HepG2 (cell line): ENCODE results near the gene SBSN. TPM values are rescaled to one million over a fixed set of nuclear protein-coding genes. Genes with fewer than 3 reads are reported as not detected.

ENCODE experiments used
- GATA4 ChIP-seq: sonication (generic); IDR thresholded peaks from 2 replicates; pipeline ENCODE4 v1.6.1; 2016; ENCODE audit warnings: antibody characterized with exemption, low read depth, borderline replicate concordance
- KLF15 ChIP-seq: sonication (generic); formaldehyde crosslinking; IDR thresholded peaks from 2 replicates; pipeline ENCODE4 v1.8.1; 2023; ENCODE audit warnings: borderline replicate concordance, mild to moderate bottlenecking, inconsistent platforms, missing genetic modification reagents, mixed read lengths
- MED8 ChIP-seq: sonication (generic); formaldehyde crosslinking; IDR thresholded peaks from 2 replicates; pipeline ENCODE4 v1.8.1; 2023; ENCODE audit warnings: mild to moderate bottlenecking, missing genetic modification reagents; ENCODE audit not compliant: insufficient replicate concordance
- ONECUT2 ChIP-seq: sonication (generic); formaldehyde crosslinking; IDR thresholded peaks from 2 replicates; pipeline ENCODE4 v1.4.0; 2020; ENCODE audit warnings: missing genetic modification reagents
- TFE3 ChIP-seq: IDR thresholded peaks from 2 replicates; pipeline ENCODE4 v1.6.1; 2016
- ZBTB20 ChIP-seq: sonication (generic); formaldehyde crosslinking; IDR thresholded peaks from 2 replicates; pipeline ENCODE4 v1.8.1; 2023; ENCODE audit warnings: missing genetic modification reagents, low read depth, mild to moderate bottlenecking, borderline replicate concordance
- ZBTB21 ChIP-seq: sonication (generic); formaldehyde crosslinking; IDR thresholded peaks from 2 replicates; pipeline ENCODE4 v1.4.0; 2020; ENCODE audit warnings: missing genetic modification reagents
- ZBTB4 ChIP-seq: sonication (generic); formaldehyde crosslinking; IDR thresholded peaks from 2 replicates; pipeline ENCODE4 v1.4.0; 2020; ENCODE audit warnings: missing genetic modification reagents, mild to moderate bottlenecking, borderline replicate concordance
- ZNF138 ChIP-seq: sonication (generic); formaldehyde crosslinking; IDR thresholded peaks from 2 replicates; pipeline ENCODE4 v1.5.0; 2020; ENCODE audit warnings: mild to moderate bottlenecking, low read depth, missing genetic modification reagents
- ZNF3 ChIP-seq: IDR thresholded peaks from 2 replicates; pipeline ENCODE4 v1.7.0; 2017; ENCODE audit warnings: inconsistent platforms
- ZNF329 ChIP-seq: sonication (generic); formaldehyde crosslinking; IDR thresholded peaks from 2 replicates; pipeline ENCODE4 v1.9.0; 2021; ENCODE audit warnings: low read depth, mild to moderate bottlenecking, missing genetic modification reagents
- ZNF484 ChIP-seq: sonication (generic); formaldehyde crosslinking; IDR thresholded peaks from 2 replicates; pipeline ENCODE4 v1.5.1; 2020; ENCODE audit warnings: mild to moderate bottlenecking, low read depth, missing genetic modification reagents, borderline replicate concordance
- ZNF780A ChIP-seq: sonication (generic); formaldehyde crosslinking; IDR thresholded peaks from 2 replicates; pipeline ENCODE4 v1.8.0; 2022; ENCODE audit warnings: mild to moderate bottlenecking, missing genetic modification reagents, moderate library complexity
- ZNF83 ChIP-seq: sonication (generic); formaldehyde crosslinking; IDR thresholded peaks from 2 replicates; pipeline ENCODE4 v1.4.0; 2020; ENCODE audit warnings: missing genetic modification reagents, mild to moderate bottlenecking, borderline replicate concordance
- polyA plus RNA-seq, 8 experiments: library from polyadenylated mRNA; depleted of rRNA in 3 of 8; stranded (reverse) in 7 of 8; unstranded in 1 of 8; fragments of >200 nt; fragmentation: Illumina TruSeq in 4 of 8; extraction: Trizol in 4 of 8; gene quantifications; 2 replicates each; pipeline versions ENCODE4 v1.2.1 to v1.2.3, GENCODE V29; 2011 to 2016; ENCODE audit warnings: low read depth in 4 of 8, missing spikeins in 1 of 8, mixed read lengths in 1 of 8; ENCODE audit not compliant: insufficient read depth in 1 of 8
- total RNA-seq, 5 experiments: library from RNA; depleted of rRNA; stranded (reverse); fragments of >200 nt; fragmentation: Illumina TruSeq; extraction: Trizol; gene quantifications; 2 replicates each; pipeline ENCODE4 v1.2.3, GENCODE V29; 2016; ENCODE audit warnings: low read depth in 1 of 5
- TF ChIP-seq, protein P1 (sequence below): sonication (generic); formaldehyde crosslinking; IDR thresholded peaks from 2 replicates; pipeline ENCODE4 v1.4.0; 2020; ENCODE audit warnings: missing genetic modification reagents, borderline replicate concordance
- TF ChIP-seq, protein P2 (sequence below), 2 experiments: sonication (generic) in 1 of 2; formaldehyde crosslinking in 1 of 2; IDR thresholded peaks; 2 replicates each; pipeline versions ENCODE4 v1.4.0 to v1.6.1; 2018 to 2020; ENCODE audit warnings: missing genetic modification reagents in 2 of 2, borderline replicate concordance in 1 of 2, low read depth in 1 of 2, mild to moderate bottlenecking in 1 of 2, missing biosample characterization in 1 of 2
- TF ChIP-seq, protein P3 (sequence below): sonication (generic); formaldehyde crosslinking; IDR thresholded peaks from 2 replicates; pipeline ENCODE4 v1.8.1; 2022; ENCODE audit warnings: mild to moderate bottlenecking, missing genetic modification reagents

The SBSN gene
- total and polyA plus RNA-seq, 2 of the 13 experiments (the other 11 are each of a cell fraction or from before 2014, with no cell fraction given) = not detected

GRCh38 chr19:35509861-35510625 lies 18.1 kb downstream of the SBSN start (continued):
- no peak for TF ChIP-seq ZNF3 (CRISPR knock-in tag)
- TF ChIP-seq MED8 (CRISPR knock-in tag) = peak; percentile 52
- TF ChIP-seq, protein P1, sequence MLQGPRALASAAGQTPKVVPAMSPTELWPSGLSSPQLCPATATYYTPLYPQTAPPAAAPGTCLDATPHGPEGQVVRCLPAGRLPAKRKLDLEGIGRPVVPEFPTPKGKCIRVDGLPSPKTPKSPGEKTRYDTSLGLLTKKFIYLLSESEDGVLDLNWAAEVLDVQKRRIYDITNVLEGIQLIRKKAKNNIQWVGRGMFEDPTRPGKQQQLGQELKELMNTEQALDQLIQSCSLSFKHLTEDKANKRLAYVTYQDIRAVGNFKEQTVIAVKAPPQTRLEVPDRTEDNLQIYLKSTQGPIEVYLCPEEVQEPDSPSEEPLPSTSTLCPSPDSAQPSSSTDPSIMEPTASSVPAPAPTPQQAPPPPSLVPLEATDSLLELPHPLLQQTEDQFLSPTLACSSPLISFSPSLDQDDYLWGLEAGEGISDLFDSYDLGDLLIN (CRISPR knock-in tag) = no peak
- TF ChIP-seq, protein P2, sequence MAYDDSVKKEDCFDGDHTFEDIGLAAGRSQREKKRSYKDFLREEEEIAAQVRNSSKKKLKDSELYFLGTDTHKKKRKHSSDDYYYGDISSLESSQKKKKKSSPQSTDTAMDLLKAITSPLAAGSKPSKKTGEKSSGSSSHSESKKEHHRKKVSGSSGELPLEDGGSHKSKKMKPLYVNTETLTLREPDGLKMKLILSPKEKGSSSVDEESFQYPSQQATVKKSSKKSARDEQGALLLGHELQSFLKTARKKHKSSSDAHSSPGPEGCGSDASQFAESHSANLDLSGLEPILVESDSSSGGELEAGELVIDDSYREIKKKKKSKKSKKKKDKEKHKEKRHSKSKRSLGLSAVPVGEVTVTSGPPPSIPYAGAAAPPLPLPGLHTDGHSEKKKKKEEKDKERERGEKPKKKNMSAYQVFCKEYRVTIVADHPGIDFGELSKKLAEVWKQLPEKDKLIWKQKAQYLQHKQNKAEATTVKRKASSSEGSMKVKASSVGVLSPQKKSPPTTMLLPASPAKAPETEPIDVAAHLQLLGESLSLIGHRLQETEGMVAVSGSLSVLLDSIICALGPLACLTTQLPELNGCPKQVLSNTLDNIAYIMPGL (CRISPR knock-in tag; IDR thresholded peaks at IDR 0.05; ENCODE audit: borderline replicate concordance in 1 of 2, low read depth in 1 of 2) = peak; percentile 92 to 94
- no peak for TF ChIP-seq KLF15 (CRISPR knock-in tag)
- TF ChIP-seq TFE3 (CRISPR knock-in tag) = 0 out of 2 replicates have a peak, but pooled peaks have one; percentile 52
- no peak for TF ChIP-seq ZBTB21
- TF ChIP-seq ZNF484 (CRISPR knock-in tag) = 0 out of 2 replicates have a peak, but pooled peaks have one; percentile 34
- TF ChIP-seq ZNF780A (CRISPR knock-in tag) = no peak
- TF ChIP-seq ZBTB4 (CRISPR knock-in tag) = 0 out of 2 replicates have a peak, but pooled peaks have one; percentile 24
- TF ChIP-seq GATA4 = no peak
- TF ChIP-seq ZNF83 (CRISPR knock-in tag) = no peak
- TF ChIP-seq ZNF138 (CRISPR knock-in tag) = no peak
- TF ChIP-seq ZBTB20 = peak; percentile 19; the same call in 1 of the 2 replicates
- TF ChIP-seq, protein P3, sequence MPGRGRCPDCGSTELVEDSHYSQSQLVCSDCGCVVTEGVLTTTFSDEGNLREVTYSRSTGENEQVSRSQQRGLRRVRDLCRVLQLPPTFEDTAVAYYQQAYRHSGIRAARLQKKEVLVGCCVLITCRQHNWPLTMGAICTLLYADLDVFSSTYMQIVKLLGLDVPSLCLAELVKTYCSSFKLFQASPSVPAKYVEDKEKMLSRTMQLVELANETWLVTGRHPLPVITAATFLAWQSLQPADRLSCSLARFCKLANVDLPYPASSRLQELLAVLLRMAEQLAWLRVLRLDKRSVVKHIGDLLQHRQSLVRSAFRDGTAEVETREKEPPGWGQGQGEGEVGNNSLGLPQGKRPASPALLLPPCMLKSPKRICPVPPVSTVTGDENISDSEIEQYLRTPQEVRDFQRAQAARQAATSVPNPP (CRISPR knock-in tag) = no peak
- TF ChIP-seq ZNF329 = no peak
- no peak for TF ChIP-seq ONECUT2 (CRISPR knock-in tag)
